Right lobe of liver (tissue), 6 donors: ENCODE measurements around the gene MCFD2. TPM values are rescaled to one million over a fixed set of nuclear protein-coding genes. Genes with fewer than 3 reads are reported as not detected.
A peak's percentile ranks its signal among the peaks of the same experiment; 100 is the strongest.

Experiments
- ATAC-seq, 4 donors: fragments of 200-7000 bp; cut with Tn5 transposase; one replicate each; pipeline ENCODE4 v1.9.1; 2020; ENCODE audit warnings: mild to moderate bottlenecking in 4 of 4, moderate library complexity in 4 of 4
- DNase-seq, 3 donors: peaks; one replicate each; pipeline ENCODE4 v3.0.0-alpha.2; 2020
- H3K27ac ChIP-seq, 3 donors: fragments of 200-600 bp; one replicate each; pipeline ENCODE4 v1.8.0; 2022
- H3K27me3 ChIP-seq, 2 donors: fragments of 200-600 bp; one replicate each; pipeline ENCODE4 v1.8.0; 2022
- H3K36me3 ChIP-seq, 4 donors: fragments of 200-600 bp; sonication (generic) in 1 of 4; one replicate each; pipeline versions ENCODE4 v1.5.1 to v1.8.0; 2017 to 2022; ENCODE audit warnings: control low read depth in 1 of 4
- H3K4me1 ChIP-seq, 4 donors: fragments of 200-600 bp; sonication (generic) in 1 of 4; one replicate each; pipeline versions ENCODE4 v1.5.1 to v1.8.0; 2017 to 2022; ENCODE audit warnings: control low read depth in 1 of 4
- H3K4me3 ChIP-seq, 3 donors: fragments of 200-600 bp; one replicate each; pipeline ENCODE4 v1.8.0; 2022
- H3K9me3 ChIP-seq, 4 donors: fragments of 200-600 bp; sonication (generic) in 1 of 4; one replicate each; pipeline versions ENCODE4 v1.5.1 to v1.8.0; 2017 to 2022; ENCODE audit warnings: control low read depth in 1 of 4
- CTCF ChIP-seq, 4 donors: fragments of 200-600 bp in 3 of 4; fragments of 450-650 bp in 1 of 4; IDR thresholded peaks; one replicate each; pipeline versions ENCODE4 v1.5.1 to v1.8.0; 2016 to 2022; ENCODE audit warnings: antibody characterized with exemption in 4 of 4, mild to moderate bottlenecking in 2 of 4
- POLR2A ChIP-seq: fragments of 450-650 bp; IDR thresholded peaks from one replicate; pipeline ENCODE4 v1.6.1; 2017; ENCODE audit warnings: antibody characterized with exemption, mild to moderate bottlenecking
- WGBS: methylation state at CpG from one replicate; pipeline ENCODE4 v1.1.6; 2018; ENCODE audit warnings: low coverage, low lambda C conversion rate; ENCODE audit not compliant: insufficient coverage; ENCODE audit errors: missing lambda C conversion rate; 5-methylcytosine and 5-hydroxymethylcytosine counted together
- intact Hi-C, 2 donors: fragments of 100-400 bp; cut with DNase I; formaldehyde crosslinking; loops; one replicate each; pipeline versions ENCODE4 v1.11.2 to v1.14.1; 2022
- total RNA-seq, 6 experiments: library from RNA; depleted of rRNA in 2 of 6; stranded (reverse); fragments of >200 nt in 2 of 6; fragmentation: NEBNext Ultra II Directional in 3 of 6; extraction: Animal tissue kit (Norgen Biotek cat#: 25700) in 3 of 6; gene quantifications; one replicate each; pipeline versions ENCODE4 v1.1.0 to v1.2.4, GENCODE V29; 2016 to 2023
- donor health status: DM: no; HTN: yes; CAD: no.
- donor health status: DM: no; HTN: no; CAD: no.
- donor health status: DM: no; HTN: no; CAD: no.
- donor health status: DM: no; HTN: yes; CAD: no.
- donor health status: DM: no; HTN: yes; CAD: no.

MCFD2 gene
- total RNA-seq, 6 experiments from 2014 or later: 85.0 to 147 (median 99.2) TPM

- DNase-seq (peak in 1 of 3 donors; percentile 66), ATAC-seq (peak; percentile 8 to 56 (median 22))
- no peaks in the 10 kb centered on the region for H3K36me3 ChIP-seq
- H3K4me1 ChIP-seq: no peaks in the 10 kb centered on the region
- H3K4me3 ChIP-seq: peak overlapping the region; percentile 79 to 83 (median 81)
- intact Hi-C loops: no loop called here
- H3K27me3 ChIP-seq: no peaks in the 10 kb centered on the region
- H3K9me3 ChIP-seq: no peaks in the 10 kb centered on the region
- TF ChIP-seq POLR2A (no peak), CTCF (IDR thresholded peaks at IDR 0.05) (no peak)
- 5% methylated on average over 9 of the region's 10 CpGs for WGBS
- H3K27ac ChIP-seq: peak overlapping the region; percentile 39 to 69 (median 50)
Measured at GRCh38 chr2:46942143-46942526, 26.5 kb upstream of the MCFD2 start.

- no peak for TF ChIP-seq CTCF (IDR thresholded peaks at IDR 0.05)
- TF ChIP-seq POLR2A: no peak
- Histone ChIP-seq H3K9me3 (no peaks in the 10 kb centered on the region), H3K4me3 (peak overlapping the region in 1 of 3 donors; percentile 79), H3K27ac (no peak overlapping the region), H3K4me1 (no peaks in the 10 kb centered on the region), H3K27me3 (no peaks in the 10 kb centered on the region), H3K36me3 (no peaks in the 10 kb centered on the region)
- WGBS: 70% methylated on average over 6 of the region's 13 CpGs
- DNase-seq (no peak), ATAC-seq (no peak)
- intact Hi-C loops: no loop called here
Measured at GRCh38 chr2:46939626-46940359, 24.2 kb upstream of the MCFD2 start.

GRCh38 chr2:46937471-46937901, 21.9 kb upstream of the MCFD2 start:
- TF ChIP-seq CTCF (IDR thresholded peaks at IDR 0.05) (peak in 3 of 4 donors; percentile 30 to 39 (median 32)), POLR2A (no peak)
- 73% methylated on average over 4 of the region's 4 CpGs for WGBS
- H3K27ac ChIP-seq: no peak overlapping the region
- H3K4me1 ChIP-seq: no peaks in the 10 kb centered on the region
- intact Hi-C loops: no loop called here
- ATAC-seq: no peak
- no peaks in the 10 kb centered on the region for H3K9me3 ChIP-seq
- no peaks in the 10 kb centered on the region for H3K27me3 ChIP-seq
- no peaks in the 10 kb centered on the region for H3K36me3 ChIP-seq
- no peak for DNase-seq
- no peak overlapping the region for H3K4me3 ChIP-seq

- Histone ChIP-seq H3K9me3 (no peaks in the 10 kb centered on the region), H3K27ac (no peak overlapping the region), H3K4me1 (no peaks in the 10 kb centered on the region), H3K36me3 (no peaks in the 10 kb centered on the region), H3K4me3 (no peak overlapping the region), H3K27me3 (no peaks in the 10 kb centered on the region)
- ATAC-seq (no peak), DNase-seq (no peak)
- WGBS: 92% methylated on average over 5 of the region's 5 CpGs
- TF ChIP-seq CTCF (IDR thresholded peaks at IDR 0.05) (no peak), POLR2A (no peak)
- intact Hi-C loops: no loop called here
Measured at GRCh38 chr2:46936566-46936965, 21.0 kb upstream of the MCFD2 start.
